A549 (cell line): ENCODE data around the gene ANXA5. TPM values are rescaled to one million over a fixed set of nuclear protein-coding genes. Genes with fewer than 3 reads are reported as not detected.

Experiments used
- ATAC-seq, 2 experiments: fragments of 200-7000 bp in 1 of 2; fragments of >200 bp in 1 of 2; cut with Nextera tagmentation in 1 of 2; cut with Tn5 transposase in 1 of 2; 3 replicates each; pipeline versions ENCODE4 v1.8.0 to v1.9.1; 2018 to 2020; ENCODE audit warnings: mild to moderate bottlenecking in 1 of 2, moderate library complexity in 1 of 2
- CTCF ChIA-PET: fragments of 300-600 bp; sonication (Branson Sonifier 250); formaldehyde crosslinking; extraction: SDS; loops from one replicate; lab custom pipeline; 2021; ENCODE audit warnings: antibody characterized with exemption, inconsistent platforms; lab: Yijun Ruan, JAX
- POLR2A ChIA-PET: fragments of 350-600 bp; formaldehyde crosslinking; extraction: SDS; loops from one replicate; lab custom pipeline; 2021; ENCODE audit warnings: antibody characterized with exemption, inconsistent platforms; lab: Yijun Ruan, JAX
- DNase-seq, 2 experiments: peaks; one replicate each; pipeline versions ENCODE4 v3.0.0 to v3.0.0-alpha.2; 2011 to 2016; ENCODE audit warnings: low read depth in 1 of 2, low spot score in 1 of 2
- FAIRE-seq: peaks from 2 replicates; lab custom pipeline; 2011; peaks lifted over from hg19 to GRCh38; lab: Jason Lieb, UNC
- H3K27ac ChIP-seq, 2 experiments: fragments of >200 bp; sonication (Bioruptor Twin); formaldehyde crosslinking; 3 replicates each; pipeline ENCODE4 v1.5.1; 2016 to 2017
- H3K4me1 ChIP-seq: fragments of >200 bp; sonication (Bioruptor Twin); formaldehyde crosslinking; 3 replicates; pipeline ENCODE4 v1.6.1; 2016
- H3K4me2 ChIP-seq: fragments of >200 bp; sonication (Bioruptor Twin); formaldehyde crosslinking; 3 replicates; pipeline ENCODE4 v1.6.1; 2016
- H3K4me3 ChIP-seq: fragments of >200 bp; sonication (Bioruptor Twin); formaldehyde crosslinking; 3 replicates; pipeline ENCODE4 v1.5.1; 2016
- H3K9me3 ChIP-seq: fragments of >200 bp; sonication (Bioruptor Twin); formaldehyde crosslinking; 3 replicates; pipeline ENCODE4 v1.6.1; 2016
- ATOH8 ChIP-seq: fragments of 250-450 bp; sonication (Bioruptor Pico); IDR thresholded peaks from 2 replicates; pipeline ENCODE4 v1.5.0; 2020; ENCODE audit warnings: low read depth, mild to moderate bottlenecking, moderate library complexity
- CBX2 ChIP-seq: fragments of 200-600 bp; sonication (generic); IDR thresholded peaks from 2 replicates; pipeline ENCODE4 v1.6.1; 2016; ENCODE audit warnings: low read depth, mild to moderate bottlenecking, borderline replicate concordance
- CTCF ChIP-seq: fragments of >200 bp; sonication (Bioruptor Twin); formaldehyde crosslinking; IDR thresholded peaks from 3 replicates; pipeline ENCODE4 v1.5.1; 2016
- ELK1 ChIP-seq: fragments of 150-350 bp; IDR thresholded peaks from 2 replicates; pipeline ENCODE4 v1.6.1; 2014; ENCODE audit warnings: low read depth, mild to moderate bottlenecking, low read length
- ESRRA ChIP-seq: fragments of 150-350 bp; IDR thresholded peaks from 2 replicates; pipeline ENCODE4 v1.6.1; 2014; ENCODE audit warnings: mild to moderate bottlenecking, low read length, borderline replicate concordance
- FOSB ChIP-seq: fragments of 250-450 bp; sonication (Bioruptor Pico); IDR thresholded peaks from 2 replicates; pipeline ENCODE4 v1.5.0; 2020; ENCODE audit warnings: mild to moderate bottlenecking, moderate library complexity
- FOXS1 ChIP-seq: fragments of 250-450 bp; sonication (Bioruptor Pico); IDR thresholded peaks from 2 replicates; pipeline ENCODE4 v1.5.0; 2020; ENCODE audit warnings: mild to moderate bottlenecking, moderate library complexity
- GATA3 ChIP-seq: IDR thresholded peaks from 2 replicates; pipeline ENCODE4 v1.6.1; 2012; ENCODE audit warnings: borderline replicate concordance
- HMGXB4 ChIP-seq: fragments of 250-450 bp; sonication (Bioruptor Pico); IDR thresholded peaks from 2 replicates; pipeline ENCODE4 v1.5.0; 2021; ENCODE audit warnings: mild to moderate bottlenecking, moderate library complexity, borderline replicate concordance
- JUNB ChIP-seq: fragments of >200 bp; sonication (Bioruptor Twin); formaldehyde crosslinking; IDR thresholded peaks from 2 replicates; pipeline ENCODE4 v1.6.1; 2016
- MAX ChIP-seq: IDR thresholded peaks from 2 replicates; pipeline ENCODE4 v1.6.1; 2012
- NR3C1 ChIP-seq: fragments of >200 bp; sonication (Bioruptor Twin); formaldehyde crosslinking; IDR thresholded peaks from 3 replicates; pipeline ENCODE4 v1.6.1; 2017
- RARB ChIP-seq: fragments of 250-450 bp; sonication (Bioruptor Pico); IDR thresholded peaks from 2 replicates; pipeline ENCODE4 v1.8.0; 2021; ENCODE audit warnings: mild to moderate bottlenecking, moderate library complexity
- RCOR1 ChIP-seq: fragments of 150-350 bp; IDR thresholded peaks from 2 replicates; pipeline ENCODE4 v1.6.1; 2014; ENCODE audit warnings: antibody characterized with exemption, low read length, low read depth
- RNF2 ChIP-seq: fragments of 200-600 bp; sonication (generic); IDR thresholded peaks from 2 replicates; pipeline ENCODE4 v1.6.1; 2016; ENCODE audit warnings: low read depth, mild to moderate bottlenecking, antibody characterized with exemption, moderate library complexity, borderline replicate concordance
- SMC3 ChIP-seq: fragments of >200 bp; sonication (Bioruptor Twin); formaldehyde crosslinking; IDR thresholded peaks from 3 replicates; pipeline ENCODE4 v1.6.1; 2018; ENCODE audit warnings: inconsistent platforms
- SREBF2 ChIP-seq: fragments of 450-650 bp; IDR thresholded peaks from 2 replicates; pipeline ENCODE4 v1.6.1; 2014; ENCODE audit warnings: mild to moderate bottlenecking, moderate library complexity
- TFCP2L1 ChIP-seq: fragments of 250-450 bp; sonication (Bioruptor Pico); IDR thresholded peaks from 2 replicates; pipeline ENCODE4 v1.5.0; 2021; ENCODE audit warnings: mild to moderate bottlenecking
- TP53 ChIP-seq: fragments of 250-450 bp; sonication (Bioruptor Pico); IDR thresholded peaks from 2 replicates; pipeline ENCODE4 v1.5.0; 2021; ENCODE audit warnings: mild to moderate bottlenecking, moderate library complexity
- USF2 ChIP-seq: fragments of 450-650 bp; IDR thresholded peaks from 2 replicates; pipeline ENCODE4 v1.6.1; 2014; ENCODE audit warnings: antibody characterized with exemption
- ZNF302 ChIP-seq: fragments of 250-450 bp; sonication (Bioruptor Pico); IDR thresholded peaks from 2 replicates; pipeline ENCODE4 v1.9.0; 2021; ENCODE audit warnings: inconsistent platforms, mild to moderate bottlenecking, moderate library complexity
- WGBS: methylation state at CpG from one replicate; pipeline ENCODE4 v1.1.6; 2017; ENCODE audit errors: missing lambda C conversion rate; 5-methylcytosine and 5-hydroxymethylcytosine counted together
- polyA plus RNA-seq, 4 experiments: library from polyadenylated mRNA; depleted of rRNA in 3 of 4; stranded (reverse); fragments of >200 nt; fragmentation: RNase III in 1 of 4; extraction: RNeasy Plus Mini Kit Qiagen cat#74134 plus additional on column Dnase treatment in 1 of 4; gene quantifications; 2 replicates in 3 of 4; 3 replicates in 1 of 4; pipeline ENCODE4 v1.2.3, GENCODE V29; 2011 to 2017

Gene ANXA5
- polyA plus RNA-seq, 2 of the 4 experiments (the other 2 are of a cell fraction): 356 to 441 TPM

- FAIRE-seq: no peak
- POLR2A ChIA-PET: no interaction called here
- CTCF ChIA-PET: interaction anchor here (1.3 to 1.9 kb wide), 3 partner anchors 12 to 369 kb away, joined by 4 to 6 read pairs (median 4); partner anchors contain the start of gene ANXA5
- H3K27ac ChIP-seq: no peak overlapping the region
- no peak for TF ChIP-seq ESRRA
- no peak for TF ChIP-seq MAX
- no peak for TF ChIP-seq FOSB
- TF ChIP-seq HMGXB4: no peak
- no peak for TF ChIP-seq CTCF
- TF ChIP-seq GATA3: no peak
- no peak for TF ChIP-seq ELK1
- no peak for TF ChIP-seq RNF2
- TF ChIP-seq RARB (CRISPR knock-in tag): no peak
- no peak for TF ChIP-seq RCOR1
- TF ChIP-seq TP53 (CRISPR knock-in tag): no peak
- TF ChIP-seq, all 56 proteins: peak for 0
- no peak for ATAC-seq
- no peak for DNase-seq
- Histone ChIP-seq H3K4me2 (no peak overlapping the region), H3K9me3 (no peaks in the 10 kb centered on the region), H3K4me3 (no peak overlapping the region), H3K4me1 (no peaks in the 10 kb centered on the region)
- 46% methylated on average over 2 of the region's 2 CpGs for WGBS
Measured at GRCh38 chr4:121739575-121739974, 42.8 kb upstream of the ANXA5 start.

- H3K9me3 ChIP-seq: no peaks in the 10 kb centered on the region
- no peak overlapping the region for H3K4me2 ChIP-seq
- DNase-seq: no peak
- peak; percentile 13; the same call in 1 of the 2 replicates for TF ChIP-seq USF2
- no peak for TF ChIP-seq SREBF2
- no peak overlapping the region for H3K27ac ChIP-seq
- ATAC-seq: no peak
- no peak for FAIRE-seq
- H3K4me3 ChIP-seq: no peak overlapping the region
- POLR2A ChIA-PET: no interaction called here
- no peaks in the 10 kb centered on the region for H3K4me1 ChIP-seq
- CTCF ChIA-PET: interaction anchor here (1.3 to 1.9 kb wide), 3 partner anchors 11 to 368 kb away, joined by 4 to 6 read pairs (median 4); partner anchors contain the start of gene ANXA5
- WGBS: 47% methylated on average over 2 of the region's 2 CpGs
Measured at GRCh38 chr4:121738780-121739535, 42.2 kb upstream of the ANXA5 start.

GRCh38 chr4:121737846-121738554 is 41.2 kb upstream of the ANXA5 start:
- ChIA-PET POLR2A (no interaction called here), CTCF (interaction anchor here (0.6 to 3.8 kb wide), 12 partner anchors 11 to 367 kb away, joined by 3 to 30 read pairs (median 4); no protein-coding TSS in a partner anchor)
- WGBS: 61% methylated on average over 10 of the region's 10 CpGs
- ATAC-seq (no peak), DNase-seq (no peak), FAIRE-seq (no peak)
- Histone ChIP-seq H3K27ac (no peak overlapping the region), H3K9me3 (no peaks in the 10 kb centered on the region), H3K4me3 (no peak overlapping the region), H3K4me2 (no peak overlapping the region), H3K4me1 (no peaks in the 10 kb centered on the region)
- no peak for TF ChIP-seq SREBF2
- no peak for TF ChIP-seq ZNF302
- TF ChIP-seq TFCP2L1: no peak
- no peak for TF ChIP-seq JUNB
- no peak for TF ChIP-seq CBX2
- no peak for TF ChIP-seq SMC3
- TF ChIP-seq FOXS1: no peak
- no peak for TF ChIP-seq ATOH8 (CRISPR knock-in tag)
- TF ChIP-seq HMGXB4: no peak
- TF ChIP-seq NR3C1: no peak
